ENCODE measurements around the gene CYP11A1.

The CYP11A1 gene

GRCh38 chr15:74367296-74367854, at the start of gene CYP11A1:
CYP11A1 (minus strand) TSS chr15:74367646; CDS start chr15:74367585, 61 bp downstream.
- TF ChIP-seq CTCF (IDR thresholded peaks at IDR 0.05): no peak

- no peak for TF ChIP-seq CTCF (IDR thresholded peaks at IDR 0.05)
Measured at GRCh38 chr15:74417225-74417624, 49.8 kb upstream of the CYP11A1 start.

GRCh38 chr15:74415966-74416916, 48.8 kb upstream of the CYP11A1 start:
- no peak for TF ChIP-seq CTCF (IDR thresholded peaks at IDR 0.05)

GRCh38 chr15:74414603-74415338, 47.3 kb upstream of the CYP11A1 start:
- no peak for TF ChIP-seq CTCF (IDR thresholded peaks at IDR 0.05)

GRCh38 chr15:74414081-74414580, 46.7 kb upstream of the CYP11A1 start:
- TF ChIP-seq CTCF (IDR thresholded peaks at IDR 0.05): no peak

- no peak for TF ChIP-seq CTCF (IDR thresholded peaks at IDR 0.05)
Measured at GRCh38 chr15:74413350-74414080, 46.1 kb upstream of the CYP11A1 start.

GRCh38 chr15:74412159-74412558, 44.7 kb upstream of the CYP11A1 start:
- TF ChIP-seq CTCF (IDR thresholded peaks at IDR 0.05): no peak
